ENCODE results near the gene PLCD1.
"Not testable (repeated sequence)": the region's sequence is repeated elsewhere in the genome, so short reads cannot be mapped to it uniquely, and the experiment has no call there.

PLCD1 gene

GRCh38 chr3:38036286-38036685 lies 6.8 kb upstream of the PLCD1 start:
- no peak for DNase-seq

GRCh38 chr3:38034335-38034734 lies 4.9 kb upstream of the PLCD1 start:
- DNase-seq: not testable (repeated sequence)

GRCh38 chr3:38033586-38033985 lies 4.1 kb upstream of the PLCD1 start:
- DNase-seq: not testable (repeated sequence)

- no peak for DNase-seq
These were observed 3.0 kb upstream of the PLCD1 start for GRCh38 chr3:38032328-38032865.

- DNase-seq: no peak
These were observed 1.9 kb upstream of the PLCD1 start for GRCh38 chr3:38031022-38031994.

GRCh38 chr3:38030126-38031021 lies 932 bp upstream of the PLCD1 start:
- DNase-seq: no peak

GRCh38 chr3:38028621-38029361 lies 651 bp downstream of the PLCD1 start:
- DNase-seq: no peak

GRCh38 chr3:38027466-38028465 lies 1.7 kb downstream of the PLCD1 start:
- DNase-seq: no peak

- no peak for DNase-seq
These were observed 2.6 kb downstream of the PLCD1 start for GRCh38 chr3:38026856-38027255.

GRCh38 chr3:38022896-38023709 lies 6.3 kb downstream of the PLCD1 start:
- DNase-seq: no peak

GRCh38 chr3:38022301-38022700 lies 7.1 kb downstream of the PLCD1 start:
- DNase-seq: no peak

GRCh38 chr3:38021196-38021595 lies 8.2 kb downstream of the PLCD1 start:
- no peak for DNase-seq

- no peak for DNase-seq
These were observed 9.1 kb downstream of the PLCD1 start for GRCh38 chr3:38020342-38020726.

GRCh38 chr3:38019658-38020341 lies 9.6 kb downstream of the PLCD1 start:
- no peak for DNase-seq

- no peak for DNase-seq
These were observed 10.9 kb downstream of the PLCD1 start for GRCh38 chr3:38018296-38019266.

GRCh38 chr3:38017445-38018295 lies 11.8 kb downstream of the PLCD1 start:
- no peak for DNase-seq

- DNase-seq: no peak
These were observed 12.5 kb downstream of the PLCD1 start for GRCh38 chr3:38016847-38017444.
